GM12874 (cell line): ENCODE data around the gene CLPX.

Experiments used
- TF ChIP-seq, protein P1 (sequence below): IDR thresholded peaks from 2 replicates; pipeline ENCODE4 v1.5.1; 2011; ENCODE audit warnings: low read depth, mild to moderate bottlenecking, control low read depth, low read length, moderate library complexity; ENCODE audit not compliant: insufficient read depth

Gene CLPX

DNA sequence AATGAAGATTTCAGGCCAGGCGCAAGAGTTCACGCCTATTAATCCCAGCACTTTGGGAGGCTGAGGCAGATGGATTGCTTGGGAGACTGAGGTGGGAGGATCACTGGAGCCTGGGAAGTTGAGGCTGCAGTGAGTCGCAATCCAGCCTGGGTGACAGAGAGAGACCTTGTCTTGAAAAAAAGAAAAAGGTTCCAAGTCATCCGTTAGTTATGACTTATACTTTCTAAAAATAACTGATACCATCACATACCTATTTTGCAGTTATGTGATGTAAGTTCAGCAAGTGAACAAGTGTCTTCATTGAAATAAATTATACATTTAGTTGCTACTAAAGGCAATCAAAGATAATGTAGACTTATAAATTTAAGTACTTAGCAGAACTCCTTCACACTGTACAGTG lies 22.1 kb downstream of the CLPX start:
- TF ChIP-seq, protein P1, sequence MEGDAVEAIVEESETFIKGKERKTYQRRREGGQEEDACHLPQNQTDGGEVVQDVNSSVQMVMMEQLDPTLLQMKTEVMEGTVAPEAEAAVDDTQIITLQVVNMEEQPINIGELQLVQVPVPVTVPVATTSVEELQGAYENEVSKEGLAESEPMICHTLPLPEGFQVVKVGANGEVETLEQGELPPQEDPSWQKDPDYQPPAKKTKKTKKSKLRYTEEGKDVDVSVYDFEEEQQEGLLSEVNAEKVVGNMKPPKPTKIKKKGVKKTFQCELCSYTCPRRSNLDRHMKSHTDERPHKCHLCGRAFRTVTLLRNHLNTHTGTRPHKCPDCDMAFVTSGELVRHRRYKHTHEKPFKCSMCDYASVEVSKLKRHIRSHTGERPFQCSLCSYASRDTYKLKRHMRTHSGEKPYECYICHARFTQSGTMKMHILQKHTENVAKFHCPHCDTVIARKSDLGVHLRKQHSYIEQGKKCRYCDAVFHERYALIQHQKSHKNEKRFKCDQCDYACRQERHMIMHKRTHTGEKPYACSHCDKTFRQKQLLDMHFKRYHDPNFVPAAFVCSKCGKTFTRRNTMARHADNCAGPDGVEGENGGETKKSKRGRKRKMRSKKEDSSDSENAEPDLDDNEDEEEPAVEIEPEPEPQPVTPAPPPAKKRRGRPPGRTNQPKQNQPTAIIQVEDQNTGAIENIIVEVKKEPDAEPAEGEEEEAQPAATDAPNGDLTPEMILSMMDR, result no peak

DNA sequence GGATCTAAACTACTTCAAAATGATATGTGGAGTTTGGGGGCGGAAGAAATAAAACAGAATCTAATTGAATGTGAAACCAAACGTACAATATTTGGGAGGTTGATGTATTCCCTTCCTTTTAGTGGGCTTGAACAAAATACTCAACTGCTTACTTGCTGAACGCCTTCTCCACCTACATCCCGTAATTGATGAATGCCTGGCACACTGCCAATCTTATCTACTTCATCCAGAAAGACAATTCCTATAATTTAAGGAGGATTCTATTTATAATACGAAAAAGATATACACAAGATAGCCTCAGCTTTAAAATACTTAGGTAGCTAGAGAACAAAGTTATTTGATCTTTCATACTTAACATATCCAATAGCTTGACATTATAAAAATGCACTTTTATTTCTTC lies 28.4 kb downstream of the CLPX start:
- TF ChIP-seq, protein P1, result no peak

DNA sequence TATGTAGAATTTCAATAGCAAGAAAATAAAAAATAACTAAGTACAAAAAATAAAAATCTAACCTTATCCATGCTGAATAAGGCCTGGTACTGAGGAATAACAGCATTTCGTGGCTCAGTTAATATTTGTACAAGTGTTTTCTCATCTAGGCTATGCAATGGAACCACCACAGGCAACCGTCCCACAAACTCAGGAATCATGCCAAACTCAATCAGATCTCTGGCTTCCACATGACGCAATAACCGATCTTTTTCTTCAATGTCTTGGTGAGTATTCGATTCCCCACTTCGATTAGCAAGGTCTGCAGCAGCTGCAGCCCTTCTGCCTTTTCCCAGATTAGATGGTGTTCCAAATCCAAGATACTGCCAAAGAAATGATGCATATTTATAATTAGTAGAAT lies 30.4 kb downstream of the CLPX start:
- TF ChIP-seq, protein P1, result no peak

DNA sequence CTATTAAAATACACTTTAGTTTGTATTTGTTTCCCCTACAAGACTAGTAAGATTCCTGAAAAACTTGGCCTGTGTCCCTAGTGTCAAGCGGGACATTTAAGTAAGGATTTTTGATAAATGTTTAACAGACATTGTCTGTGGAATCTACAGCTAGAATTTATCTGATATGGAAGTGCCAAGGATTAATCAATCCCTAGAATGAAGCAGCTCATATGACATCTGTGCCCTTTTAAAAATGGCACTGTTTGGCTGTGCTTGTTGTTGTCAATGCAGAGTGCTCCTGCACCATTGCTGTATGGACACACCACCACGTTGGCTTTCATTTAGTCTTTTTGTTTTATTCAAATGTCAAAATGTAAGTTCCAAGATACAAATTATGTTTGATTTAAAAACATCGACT lies 37.2 kb downstream of the CLPX start:
- TF ChIP-seq, protein P1, result no peak

DNA sequence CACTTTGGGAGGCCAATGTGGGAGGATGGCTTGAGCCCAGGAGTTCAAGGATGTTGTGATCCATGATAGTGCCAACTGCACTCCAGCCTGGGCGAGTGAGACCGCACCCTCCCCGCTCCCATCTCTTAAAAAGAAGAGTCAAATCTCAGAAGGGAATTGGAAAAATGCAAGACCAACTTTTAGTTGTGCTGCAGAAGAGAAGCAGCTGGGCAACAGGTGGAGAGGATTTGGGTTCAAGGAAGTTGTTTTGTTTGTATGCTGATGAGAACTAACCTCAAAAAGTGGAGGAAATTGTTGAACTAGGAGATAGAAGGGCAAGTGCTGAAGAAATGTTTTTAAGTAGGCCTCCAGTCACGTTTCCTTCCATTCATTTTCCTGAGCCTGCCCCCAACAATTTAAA lies 38.7 kb downstream of the CLPX start:
- TF ChIP-seq, protein P1, result no peak

DNA sequence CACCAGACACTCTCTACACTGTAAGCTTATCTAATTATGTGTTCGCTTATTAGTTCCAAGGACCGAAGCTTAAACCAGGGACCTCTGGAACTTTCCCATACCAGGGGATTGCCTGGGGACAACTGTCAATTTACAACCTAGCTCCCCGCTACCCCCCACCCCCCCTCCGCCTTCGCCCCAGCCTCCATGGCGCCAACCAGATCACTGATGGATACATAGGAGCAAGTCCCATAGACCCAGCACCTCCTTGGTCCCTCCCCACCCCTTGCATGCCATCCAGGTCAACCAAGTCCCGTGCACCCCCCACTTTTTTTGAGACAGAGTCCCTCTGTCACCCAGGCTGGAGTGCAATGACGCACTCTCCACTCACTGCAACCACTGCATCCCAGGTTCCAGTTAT lies 50.6 kb downstream of the CLPX start:
- TF ChIP-seq, protein P1, result no peak

DNA sequence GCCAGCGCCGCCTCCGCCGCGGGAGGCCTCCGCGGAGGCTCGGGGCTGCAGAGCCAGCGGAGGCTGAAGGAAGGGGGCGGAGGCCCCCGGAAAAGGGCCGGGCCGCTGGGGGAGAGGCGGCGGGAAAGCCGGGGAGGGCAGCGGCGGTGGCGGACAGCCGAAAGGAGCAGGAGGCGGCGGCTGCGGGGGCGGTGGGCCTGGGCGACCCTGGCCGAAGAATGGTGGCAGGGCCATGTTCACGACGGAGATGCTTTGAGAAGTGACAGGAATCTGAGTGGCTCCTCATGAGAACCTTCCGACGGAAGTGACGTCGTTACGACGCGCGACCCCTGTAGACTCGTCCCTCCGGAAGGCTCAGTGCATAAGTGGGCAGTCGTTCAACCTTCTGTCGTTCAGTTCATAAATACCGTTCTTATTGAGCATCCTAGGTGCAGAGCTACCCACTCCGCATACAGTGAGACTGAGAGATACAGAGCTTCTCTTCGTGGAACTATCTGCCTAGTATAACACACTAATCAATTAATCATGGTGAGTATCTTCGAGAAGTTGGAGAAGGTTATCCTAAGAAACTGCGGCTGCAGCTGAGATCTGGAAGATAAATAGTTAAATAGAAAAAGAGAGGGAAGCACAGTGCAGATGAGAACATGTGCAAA lies 51.5 kb downstream of the CLPX start, which contains the start of gene PDCD7:
Gene PDCD7 (minus strand): TSS at position 261 of the 653 bp plus-strand sequence. CDS start 27 bp downstream, at position 234.
- TF ChIP-seq, protein P1, result no peak
